ENCODE data around the gene SFXN3. TPM values are rescaled to one million over a fixed set of nuclear protein-coding genes. Genes with fewer than 3 reads are reported as not detected.

SFXN3 gene
- total and polyA plus RNA-seq, 2 of the 13 experiments (the other 11 are each of a cell fraction or from before 2014, with no cell fraction given) = 16.8 to 71.5 TPM

DNA sequence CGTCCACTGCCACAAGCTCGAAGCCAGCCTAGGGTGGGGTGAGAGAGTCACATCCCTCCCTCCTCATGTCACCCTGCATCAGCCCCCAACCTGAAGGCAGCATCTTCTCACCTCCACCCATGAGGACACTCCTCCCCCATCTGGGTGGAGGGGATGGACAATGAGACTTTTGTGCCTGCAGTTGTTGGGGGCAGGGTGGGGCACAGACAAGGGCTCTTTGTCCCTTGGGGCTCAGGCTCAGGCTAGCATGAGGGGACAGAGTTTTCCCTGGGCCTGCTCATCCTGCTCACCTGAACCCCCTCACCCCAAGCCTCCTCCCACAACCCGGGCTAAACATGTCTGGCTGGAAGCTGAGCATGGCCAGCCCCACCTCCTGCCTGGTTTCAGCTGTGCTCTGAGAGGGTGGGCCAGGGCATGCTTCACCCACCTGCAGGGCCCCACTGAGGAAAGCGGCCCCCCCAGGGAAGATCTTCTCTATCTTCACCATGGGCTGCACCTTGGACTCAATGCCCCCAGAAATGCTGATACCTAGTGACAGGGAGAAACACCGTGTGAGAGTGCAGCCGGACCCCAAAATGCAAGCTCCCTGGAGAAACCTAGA is 22.1 kb upstream of the SFXN3 start (continued):
- TF ChIP-seq, protein P1, sequence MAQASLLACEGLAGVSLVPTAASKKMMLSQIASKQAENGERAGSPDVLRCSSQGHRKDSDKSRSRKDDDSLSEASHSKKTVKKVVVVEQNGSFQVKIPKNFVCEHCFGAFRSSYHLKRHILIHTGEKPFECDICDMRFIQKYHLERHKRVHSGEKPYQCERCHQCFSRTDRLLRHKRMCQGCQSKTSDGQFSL (CRISPR knock-in tag; IDR thresholded peaks at IDR 0.05) = peak; percentile 40; the same call in 1 of the 2 replicates
- TF ChIP-seq, protein P2, sequence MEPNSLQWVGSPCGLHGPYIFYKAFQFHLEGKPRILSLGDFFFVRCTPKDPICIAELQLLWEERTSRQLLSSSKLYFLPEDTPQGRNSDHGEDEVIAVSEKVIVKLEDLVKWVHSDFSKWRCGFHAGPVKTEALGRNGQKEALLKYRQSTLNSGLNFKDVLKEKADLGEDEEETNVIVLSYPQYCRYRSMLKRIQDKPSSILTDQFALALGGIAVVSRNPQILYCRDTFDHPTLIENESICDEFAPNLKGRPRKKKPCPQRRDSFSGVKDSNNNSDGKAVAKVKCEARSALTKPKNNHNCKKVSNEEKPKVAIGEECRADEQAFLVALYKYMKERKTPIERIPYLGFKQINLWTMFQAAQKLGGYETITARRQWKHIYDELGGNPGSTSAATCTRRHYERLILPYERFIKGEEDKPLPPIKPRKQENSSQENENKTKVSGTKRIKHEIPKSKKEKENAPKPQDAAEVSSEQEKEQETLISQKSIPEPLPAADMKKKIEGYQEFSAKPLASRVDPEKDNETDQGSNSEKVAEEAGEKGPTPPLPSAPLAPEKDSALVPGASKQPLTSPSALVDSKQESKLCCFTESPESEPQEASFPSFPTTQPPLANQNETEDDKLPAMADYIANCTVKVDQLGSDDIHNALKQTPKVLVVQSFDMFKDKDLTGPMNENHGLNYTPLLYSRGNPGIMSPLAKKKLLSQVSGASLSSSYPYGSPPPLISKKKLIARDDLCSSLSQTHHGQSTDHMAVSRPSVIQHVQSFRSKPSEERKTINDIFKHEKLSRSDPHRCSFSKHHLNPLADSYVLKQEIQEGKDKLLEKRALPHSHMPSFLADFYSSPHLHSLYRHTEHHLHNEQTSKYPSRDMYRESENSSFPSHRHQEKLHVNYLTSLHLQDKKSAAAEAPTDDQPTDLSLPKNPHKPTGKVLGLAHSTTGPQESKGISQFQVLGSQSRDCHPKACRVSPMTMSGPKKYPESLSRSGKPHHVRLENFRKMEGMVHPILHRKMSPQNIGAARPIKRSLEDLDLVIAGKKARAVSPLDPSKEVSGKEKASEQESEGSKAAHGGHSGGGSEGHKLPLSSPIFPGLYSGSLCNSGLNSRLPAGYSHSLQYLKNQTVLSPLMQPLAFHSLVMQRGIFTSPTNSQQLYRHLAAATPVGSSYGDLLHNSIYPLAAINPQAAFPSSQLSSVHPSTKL (CRISPR knock-in tag; IDR thresholded peaks at IDR 0.05) = 0 out of 2 replicates have a peak, but pooled peaks have one; percentile 19
- TF ChIP-seq ZNF224 (CRISPR knock-in tag; IDR thresholded peaks at IDR 0.05) = no peak
- TF ChIP-seq, protein P3, sequence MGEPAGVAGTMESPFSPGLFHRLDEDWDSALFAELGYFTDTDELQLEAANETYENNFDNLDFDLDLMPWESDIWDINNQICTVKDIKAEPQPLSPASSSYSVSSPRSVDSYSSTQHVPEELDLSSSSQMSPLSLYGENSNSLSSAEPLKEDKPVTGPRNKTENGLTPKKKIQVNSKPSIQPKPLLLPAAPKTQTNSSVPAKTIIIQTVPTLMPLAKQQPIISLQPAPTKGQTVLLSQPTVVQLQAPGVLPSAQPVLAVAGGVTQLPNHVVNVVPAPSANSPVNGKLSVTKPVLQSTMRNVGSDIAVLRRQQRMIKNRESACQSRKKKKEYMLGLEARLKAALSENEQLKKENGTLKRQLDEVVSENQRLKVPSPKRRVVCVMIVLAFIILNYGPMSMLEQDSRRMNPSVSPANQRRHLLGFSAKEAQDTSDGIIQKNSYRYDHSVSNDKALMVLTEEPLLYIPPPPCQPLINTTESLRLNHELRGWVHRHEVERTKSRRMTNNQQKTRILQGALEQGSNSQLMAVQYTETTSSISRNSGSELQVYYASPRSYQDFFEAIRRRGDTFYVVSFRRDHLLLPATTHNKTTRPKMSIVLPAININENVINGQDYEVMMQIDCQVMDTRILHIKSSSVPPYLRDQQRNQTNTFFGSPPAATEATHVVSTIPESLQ (CRISPR knock-in tag; conservative IDR thresholded peaks at IDR 0.05) = no peak
- no peak for TF ChIP-seq JUND (CRISPR knock-in tag; IDR thresholded peaks at IDR 0.05)
- TF ChIP-seq ZNF883 (CRISPR knock-in tag; IDR thresholded peaks at IDR 0.05; ENCODE audit: not compliant biosample characterization) = no peak
- no peak for TF ChIP-seq ZNF354B (CRISPR knock-in tag; IDR thresholded peaks at IDR 0.05)
- TF ChIP-seq CCDC6 (CRISPR knock-in tag; IDR thresholded peaks at IDR 0.05) = 0 out of 2 replicates have a peak, but pooled peaks have one; percentile 22
- TF ChIP-seq, protein P4, sequence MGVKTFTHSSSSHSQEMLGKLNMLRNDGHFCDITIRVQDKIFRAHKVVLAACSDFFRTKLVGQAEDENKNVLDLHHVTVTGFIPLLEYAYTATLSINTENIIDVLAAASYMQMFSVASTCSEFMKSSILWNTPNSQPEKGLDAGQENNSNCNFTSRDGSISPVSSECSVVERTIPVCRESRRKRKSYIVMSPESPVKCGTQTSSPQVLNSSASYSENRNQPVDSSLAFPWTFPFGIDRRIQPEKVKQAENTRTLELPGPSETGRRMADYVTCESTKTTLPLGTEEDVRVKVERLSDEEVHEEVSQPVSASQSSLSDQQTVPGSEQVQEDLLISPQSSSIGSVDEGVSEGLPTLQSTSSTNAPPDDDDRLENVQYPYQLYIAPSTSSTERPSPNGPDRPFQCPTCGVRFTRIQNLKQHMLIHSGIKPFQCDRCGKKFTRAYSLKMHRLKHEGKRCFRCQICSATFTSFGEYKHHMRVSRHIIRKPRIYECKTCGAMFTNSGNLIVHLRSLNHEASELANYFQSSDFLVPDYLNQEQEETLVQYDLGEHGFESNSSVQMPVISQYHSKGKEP (CRISPR knock-in tag; IDR thresholded peaks at IDR 0.05) = no peak
- peak; percentile 64 for TF ChIP-seq ZNF263 (CRISPR knock-in tag; IDR thresholded peaks at IDR 0.05)
- TF ChIP-seq, protein P5, sequence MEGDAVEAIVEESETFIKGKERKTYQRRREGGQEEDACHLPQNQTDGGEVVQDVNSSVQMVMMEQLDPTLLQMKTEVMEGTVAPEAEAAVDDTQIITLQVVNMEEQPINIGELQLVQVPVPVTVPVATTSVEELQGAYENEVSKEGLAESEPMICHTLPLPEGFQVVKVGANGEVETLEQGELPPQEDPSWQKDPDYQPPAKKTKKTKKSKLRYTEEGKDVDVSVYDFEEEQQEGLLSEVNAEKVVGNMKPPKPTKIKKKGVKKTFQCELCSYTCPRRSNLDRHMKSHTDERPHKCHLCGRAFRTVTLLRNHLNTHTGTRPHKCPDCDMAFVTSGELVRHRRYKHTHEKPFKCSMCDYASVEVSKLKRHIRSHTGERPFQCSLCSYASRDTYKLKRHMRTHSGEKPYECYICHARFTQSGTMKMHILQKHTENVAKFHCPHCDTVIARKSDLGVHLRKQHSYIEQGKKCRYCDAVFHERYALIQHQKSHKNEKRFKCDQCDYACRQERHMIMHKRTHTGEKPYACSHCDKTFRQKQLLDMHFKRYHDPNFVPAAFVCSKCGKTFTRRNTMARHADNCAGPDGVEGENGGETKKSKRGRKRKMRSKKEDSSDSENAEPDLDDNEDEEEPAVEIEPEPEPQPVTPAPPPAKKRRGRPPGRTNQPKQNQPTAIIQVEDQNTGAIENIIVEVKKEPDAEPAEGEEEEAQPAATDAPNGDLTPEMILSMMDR (CRISPR knock-in tag; IDR thresholded peaks at IDR 0.05) = peak; percentile 3; the same call in 1 of the 2 replicates
- TF ChIP-seq HOXA9 (CRISPR knock-in tag; IDR thresholded peaks at IDR 0.05; ENCODE audit: borderline replicate concordance) = no peak
- peak; percentile 89 for TF ChIP-seq RXRA (CRISPR knock-in tag; IDR thresholded peaks at IDR 0.05)
- TF ChIP-seq ZNF776 (CRISPR knock-in tag; IDR thresholded peaks at IDR 0.05) = peak; percentile 76; the same call in 1 of the 2 replicates
- TF ChIP-seq, protein P6, sequence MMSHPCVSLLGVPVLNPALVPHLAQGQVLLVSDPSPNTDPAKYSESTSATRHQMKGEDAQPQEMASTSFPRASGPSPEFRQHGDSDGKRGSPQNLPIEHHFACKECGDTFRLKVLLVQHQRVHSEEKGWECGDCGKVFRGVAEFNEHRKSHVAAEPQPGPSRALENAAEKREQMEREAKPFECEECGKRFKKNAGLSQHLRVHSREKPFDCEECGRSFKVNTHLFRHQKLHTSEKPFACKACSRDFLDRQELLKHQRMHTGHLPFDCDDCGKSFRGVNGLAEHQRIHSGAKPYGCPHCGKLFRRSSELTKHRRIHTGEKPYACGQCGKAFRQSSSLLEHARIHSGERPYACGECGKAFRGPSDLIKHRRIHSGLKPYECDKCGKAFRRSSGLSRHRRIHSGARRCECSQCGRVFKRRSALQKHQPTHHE (CRISPR knock-in tag; IDR thresholded peaks at IDR 0.05; ENCODE audit: borderline replicate concordance) = no peak
- no peak for TF ChIP-seq LCORL (IDR thresholded peaks at IDR 0.05)
- no peak for TF ChIP-seq LCORL (CRISPR knock-in tag; IDR thresholded peaks at IDR 0.05)
- TF ChIP-seq NR2F6 (IDR thresholded peaks at IDR 0.05) = no peak
- 0 out of 2 replicates have a peak, but pooled peaks have one; percentile 44 for TF ChIP-seq NR2F6 (CRISPR knock-in tag; IDR thresholded peaks at IDR 0.05)
